KOPT-K1 (cell line): ENCODE results near the gene VEGFC.

Source experiments
- H3K27ac ChIP-seq: fragments of 200-600 bp; sonication (generic); 2 replicates; pipeline ENCODE4 v1.5.1; 2016; ENCODE audit warnings: antibody characterized with exemption, mild to moderate bottlenecking, low read depth, low read length; ENCODE audit not compliant: poor library complexity, severe bottlenecking
- H3K36me3 ChIP-seq: fragments of 200-600 bp; sonication (generic); 2 replicates; pipeline ENCODE4 v1.5.1; 2017; ENCODE audit warnings: antibody characterized with exemption, mild to moderate bottlenecking, low read length, moderate library complexity; ENCODE audit not compliant: insufficient read depth
- H3K9me3 ChIP-seq: fragments of 200-600 bp; sonication (generic); 2 replicates; pipeline ENCODE4 v1.5.1; 2017; ENCODE audit warnings: antibody characterized with exemption, low read length, mild to moderate bottlenecking; ENCODE audit not compliant: insufficient read depth, poor library complexity, severe bottlenecking

The VEGFC gene

GRCh38 chr4:176810481-176811249 is 17.9 kb upstream of the VEGFC start:
- H3K27ac ChIP-seq: no peak overlapping the region
- H3K36me3 ChIP-seq: no peaks in the 10 kb centered on the region
- H3K9me3 ChIP-seq: peaks cover 11% of the 10 kb centered on the region

- peaks cover 11% of the 10 kb centered on the region for H3K9me3 ChIP-seq
Observed at GRCh38 chr4:176806778-176807375, 14.2 kb upstream of the VEGFC start.

GRCh38 chr4:176805155-176805554 is 12.4 kb upstream of the VEGFC start:
- Histone ChIP-seq H3K36me3 (no peaks in the 10 kb centered on the region; the same call in 1 of the 2 replicates), H3K9me3 (peaks cover 11% of the 10 kb centered on the region), H3K27ac (no peak overlapping the region)

More at GRCh38 chr4:176806778-176807375, 14.2 kb upstream of the VEGFC start:
- Histone ChIP-seq H3K27ac (no peak overlapping the region), H3K36me3 (no peaks in the 10 kb centered on the region; the same call in 1 of the 2 replicates)

GRCh38 chr4:176800891-176801534 is 8.3 kb upstream of the VEGFC start:
- no peaks in the 10 kb centered on the region for H3K9me3 ChIP-seq
- H3K27ac ChIP-seq: no peak overlapping the region
- H3K36me3 ChIP-seq: no peaks in the 10 kb centered on the region; the same call in 1 of the 2 replicates

- no peaks in the 10 kb centered on the region; the same call in 1 of the 2 replicates for H3K36me3 ChIP-seq
- H3K9me3 ChIP-seq: no peaks in the 10 kb centered on the region
- no peak overlapping the region for H3K27ac ChIP-seq
Observed at GRCh38 chr4:176799653-176800052, 6.9 kb upstream of the VEGFC start.

GRCh38 chr4:176798540-176798939 is 5.8 kb upstream of the VEGFC start:
- no peaks in the 10 kb centered on the region for H3K9me3 ChIP-seq
- H3K27ac ChIP-seq: no peak overlapping the region
- H3K36me3 ChIP-seq: no peaks in the 10 kb centered on the region

GRCh38 chr4:176795441-176795840 is 2.7 kb upstream of the VEGFC start:
- H3K9me3 ChIP-seq: no peaks in the 10 kb centered on the region
- H3K27ac ChIP-seq: no peak overlapping the region
- no peaks in the 10 kb centered on the region for H3K36me3 ChIP-seq

GRCh38 chr4:176794651-176795050 is 1.9 kb upstream of the VEGFC start:
- Histone ChIP-seq H3K27ac (no peak overlapping the region), H3K9me3 (no peaks in the 10 kb centered on the region), H3K36me3 (no peaks in the 10 kb centered on the region)

- Histone ChIP-seq H3K36me3 (no peaks in the 10 kb centered on the region), H3K9me3 (no peaks in the 10 kb centered on the region), H3K27ac (no peak overlapping the region)
Observed at GRCh38 chr4:176794151-176794550, 1.4 kb upstream of the VEGFC start.

- Histone ChIP-seq H3K27ac (no peak overlapping the region), H3K36me3 (no peaks in the 10 kb centered on the region), H3K9me3 (no peaks in the 10 kb centered on the region)
Observed at GRCh38 chr4:176793060-176793605, 411 bp upstream of the VEGFC start.

- no peaks in the 10 kb centered on the region for H3K9me3 ChIP-seq
- no peaks in the 10 kb centered on the region for H3K36me3 ChIP-seq
- H3K27ac ChIP-seq: no peak overlapping the region
Observed at GRCh38 chr4:176791591-176792325, 964 bp downstream of the VEGFC start.

- H3K27ac ChIP-seq: no peak overlapping the region
Observed at GRCh38 chr4:176790398-176790797, 2.3 kb downstream of the VEGFC start.

GRCh38 chr4:176789955-176790354 is 2.8 kb downstream of the VEGFC start:
- Histone ChIP-seq H3K27ac (no peak overlapping the region), H3K36me3 (no peaks in the 10 kb centered on the region), H3K9me3 (no peaks in the 10 kb centered on the region)

More at GRCh38 chr4:176790398-176790797, 2.3 kb downstream of the VEGFC start:
- H3K36me3 ChIP-seq: no peaks in the 10 kb centered on the region
- H3K9me3 ChIP-seq: no peaks in the 10 kb centered on the region

GRCh38 chr4:176788971-176789370 is 3.8 kb downstream of the VEGFC start:
- H3K9me3 ChIP-seq: no peaks in the 10 kb centered on the region
- no peaks in the 10 kb centered on the region for H3K36me3 ChIP-seq
- H3K27ac ChIP-seq: no peak overlapping the region

- Histone ChIP-seq H3K36me3 (no peaks in the 10 kb centered on the region), H3K9me3 (no peaks in the 10 kb centered on the region), H3K27ac (no peak overlapping the region)
Observed at GRCh38 chr4:176788248-176788647, 4.5 kb downstream of the VEGFC start.
